Karpas-422 (cell line): ENCODE data around the gene EPG5. TPM values are rescaled to one million over a fixed set of nuclear protein-coding genes. Genes with fewer than 3 reads are reported as not detected.

Experiments
- DNase-seq: peaks from one replicate; pipeline ENCODE4 v3.0.0-alpha.2; 2015
- H2AFZ ChIP-seq: fragments of 200-600 bp; sonication (generic); 2 replicates; pipeline ENCODE4 v1.6.1; 2014; ENCODE audit warnings: antibody characterized with exemption, low read length, mixed read lengths
- H3K27ac ChIP-seq: fragments of 200-600 bp; sonication (generic); 2 replicates; pipeline ENCODE4 v1.5.1; 2014; ENCODE audit warnings: mild to moderate bottlenecking, low read length, moderate library complexity
- H3K27me3 ChIP-seq: fragments of 200-600 bp; sonication (generic); 2 replicates; pipeline ENCODE4 v1.6.1; 2014; ENCODE audit warnings: low read length, mixed read lengths
- H3K36me3 ChIP-seq: fragments of 200-600 bp; sonication (generic); 2 replicates; pipeline ENCODE4 v1.6.1; 2014; ENCODE audit warnings: low read length, mixed read lengths; ENCODE audit not compliant: insufficient read depth
- H3K4me1 ChIP-seq: fragments of 200-600 bp; sonication (generic); 2 replicates; pipeline ENCODE4 v1.6.1; 2014; ENCODE audit warnings: mild to moderate bottlenecking, low read length, mixed read lengths
- H3K4me2 ChIP-seq: fragments of 200-600 bp; sonication (generic); 2 replicates; pipeline ENCODE4 v1.6.1; 2014; ENCODE audit warnings: low read length, low read depth, mild to moderate bottlenecking; ENCODE audit not compliant: poor library complexity, severe bottlenecking
- H3K4me3 ChIP-seq: fragments of 200-600 bp; sonication (generic); 2 replicates; pipeline ENCODE4 v1.5.1; 2014; ENCODE audit warnings: mild to moderate bottlenecking, antibody characterized with exemption, low read length, mixed read lengths
- H3K79me2 ChIP-seq: fragments of 200-600 bp; sonication (generic); 2 replicates; pipeline ENCODE4 v1.6.1; 2014; ENCODE audit warnings: mild to moderate bottlenecking, low read length, mixed read lengths
- H3K9ac ChIP-seq: fragments of 200-600 bp; sonication (generic); 2 replicates; pipeline ENCODE4 v1.6.0; 2014; ENCODE audit warnings: low read length
- H3K9me2 ChIP-seq: fragments of 200-600 bp; sonication (generic), shearing (Covaris generic); replicated peaks from 2 replicates; pipeline ENCODE4 v1.6.0; 2014; ENCODE audit warnings: mild to moderate bottlenecking, low read length, moderate library complexity; ENCODE audit not compliant: insufficient read depth
- H3K9me3 ChIP-seq: fragments of 300-700, 200-600 bp; sonication (generic); 2 replicates; pipeline ENCODE4 v1.6.1; 2014; ENCODE audit warnings: low read length, mixed read lengths
- H4K20me1 ChIP-seq: fragments of 200-600 bp; sonication (generic); 2 replicates; pipeline ENCODE4 v1.6.1; 2014; ENCODE audit warnings: mild to moderate bottlenecking, antibody characterized with exemption, low read length, low read depth; ENCODE audit not compliant: insufficient read depth
- total RNA-seq: library from RNA; depleted of rRNA; stranded (reverse); fragments of >200 nt; shearing (Covaris generic); gene quantifications from 2 replicates; pipeline ENCODE4 v1.2.3, GENCODE V29; 2014; ENCODE audit warnings: low replicate concordance; rRNA removed

The EPG5 gene, protein sequence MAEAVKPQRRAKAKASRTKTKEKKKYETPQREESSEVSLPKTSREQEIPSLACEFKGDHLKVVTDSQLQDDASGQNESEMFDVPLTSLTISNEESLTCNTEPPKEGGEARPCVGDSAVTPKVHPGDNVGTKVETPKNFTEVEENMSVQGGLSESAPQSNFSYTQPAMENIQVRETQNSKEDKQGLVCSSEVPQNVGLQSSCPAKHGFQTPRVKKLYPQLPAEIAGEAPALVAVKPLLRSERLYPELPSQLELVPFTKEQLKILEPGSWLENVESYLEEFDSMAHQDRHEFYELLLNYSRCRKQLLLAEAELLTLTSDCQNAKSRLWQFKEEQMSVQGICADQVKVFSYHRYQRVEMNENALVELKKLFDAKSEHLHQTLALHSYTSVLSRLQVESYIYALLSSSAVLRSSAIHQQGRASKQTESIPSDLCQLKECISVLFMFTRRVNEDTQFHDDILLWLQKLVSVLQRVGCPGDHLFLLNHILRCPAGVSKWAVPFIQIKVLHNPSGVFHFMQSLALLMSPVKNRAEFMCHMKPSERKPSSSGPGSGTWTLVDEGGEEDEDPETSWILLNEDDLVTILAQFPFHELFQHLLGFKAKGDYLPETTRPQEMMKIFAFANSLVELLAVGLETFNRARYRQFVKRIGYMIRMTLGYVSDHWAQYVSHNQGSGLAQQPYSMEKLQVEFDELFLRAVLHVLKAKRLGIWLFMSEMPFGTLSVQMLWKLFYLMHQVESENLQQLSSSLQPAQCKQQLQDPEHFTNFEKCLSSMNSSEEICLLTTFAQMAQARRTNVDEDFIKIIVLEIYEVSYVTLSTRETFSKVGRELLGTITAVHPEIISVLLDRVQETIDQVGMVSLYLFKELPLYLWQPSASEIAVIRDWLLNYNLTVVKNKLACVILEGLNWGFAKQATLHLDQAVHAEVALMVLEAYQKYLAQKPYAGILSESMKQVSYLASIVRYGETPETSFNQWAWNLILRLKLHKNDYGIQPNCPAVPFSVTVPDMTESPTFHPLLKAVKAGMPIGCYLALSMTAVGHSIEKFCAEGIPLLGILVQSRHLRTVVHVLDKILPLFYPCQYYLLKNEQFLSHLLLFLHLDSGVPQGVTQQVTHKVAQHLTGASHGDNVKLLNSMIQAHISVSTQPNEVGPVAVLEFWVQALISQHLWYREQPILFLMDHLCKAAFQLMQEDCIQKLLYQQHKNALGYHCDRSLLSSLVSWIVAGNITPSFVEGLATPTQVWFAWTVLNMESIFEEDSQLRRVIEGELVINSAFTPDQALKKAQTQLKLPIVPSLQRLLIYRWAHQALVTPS (N-terminal part only)
- 31.6 and 33.2 TPM in 2 replicates for total RNA-seq

DNA sequence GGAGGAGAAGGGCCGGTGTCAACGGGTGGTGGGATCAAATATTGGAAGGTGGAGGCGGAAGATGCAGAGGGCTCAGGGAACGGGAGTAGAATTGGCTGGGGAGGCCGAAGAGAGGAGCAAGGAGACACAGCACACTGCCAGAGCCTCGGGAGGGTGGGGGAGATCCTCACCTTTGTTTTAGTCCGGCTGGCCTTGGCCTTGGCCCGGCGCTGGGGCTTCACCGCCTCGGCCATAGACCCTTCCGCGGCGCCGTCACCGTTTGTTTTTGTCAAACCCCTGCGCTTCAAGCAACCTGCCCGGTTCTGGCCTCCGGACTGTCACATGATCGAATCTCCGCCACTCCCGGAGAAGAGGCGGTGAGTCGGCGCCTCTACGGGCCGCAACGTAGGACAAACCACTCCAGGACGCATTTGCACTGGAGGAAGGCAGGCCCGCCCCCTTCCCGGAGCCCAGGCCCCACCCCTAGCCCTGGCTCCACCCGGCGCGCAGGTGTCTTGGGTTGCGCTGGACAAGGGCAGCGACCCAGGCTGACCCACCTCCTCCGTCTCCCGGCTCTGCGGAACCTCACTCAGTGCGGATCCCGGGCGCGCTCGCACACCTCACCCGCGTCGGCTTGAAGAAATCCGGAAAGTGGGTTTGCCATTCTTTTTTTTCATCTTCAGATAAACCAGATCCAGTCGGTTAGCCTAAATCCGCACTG, at the start of gene EPG5:
Gene EPG5, minus strand, starts transcription at position 323 of the 700 bp plus-strand sequence. Its CDS starts 90 bp downstream, at position 233.
- H3K4me2 ChIP-seq = peak within 1 kb of the TSS; percentile 93
- peak within 1 kb of the TSS; percentile 99 for H2AFZ ChIP-seq
- DNase-seq = peak; percentile 97
- H3K4me1 ChIP-seq = peaks cover 12% of the 10 kb centered on the region
- no peaks in the 10 kb centered on the region for H3K9me2 ChIP-seq
- H3K79me2 ChIP-seq = peaks cover 45% of the 10 kb centered on the region
- no peaks in the 10 kb centered on the region for H3K27me3 ChIP-seq
- peaks cover 5% of the 10 kb centered on the region; the same call in 1 of the 2 replicates for H3K36me3 ChIP-seq
- H3K27ac ChIP-seq = peak within 1 kb of the TSS; percentile 42; the same call in 1 of the 2 replicates
- peak within 1 kb of the TSS; percentile 100 for H3K4me3 ChIP-seq
- H4K20me1 ChIP-seq = no peaks in the 10 kb centered on the region
- H3K9ac ChIP-seq = peak within 1 kb of the TSS; percentile 91
- H3K9me3 ChIP-seq = no peaks in the 10 kb centered on the region; the same call in 1 of the 2 replicates

GRCh38 chr18:46013484-46014189, 46.5 kb upstream of the EPG5 start:
- Histone ChIP-seq H3K9me3 (no peaks in the 10 kb centered on the region), H3K4me3 (no peak overlapping the region), H3K4me1 (peaks cover 19% of the 10 kb centered on the region), H3K79me2 (no peaks in the 10 kb centered on the region), H3K36me3 (no peaks in the 10 kb centered on the region), H3K27me3 (no peaks in the 10 kb centered on the region), H4K20me1 (no peaks in the 10 kb centered on the region), H3K9ac (no peak overlapping the region), H3K4me2 (no peak overlapping the region), H3K27ac (no peak overlapping the region), H3K9me2 (no peaks in the 10 kb centered on the region), H2AFZ (no peak overlapping the region)
- DNase-seq = peak; percentile 77

DNA sequence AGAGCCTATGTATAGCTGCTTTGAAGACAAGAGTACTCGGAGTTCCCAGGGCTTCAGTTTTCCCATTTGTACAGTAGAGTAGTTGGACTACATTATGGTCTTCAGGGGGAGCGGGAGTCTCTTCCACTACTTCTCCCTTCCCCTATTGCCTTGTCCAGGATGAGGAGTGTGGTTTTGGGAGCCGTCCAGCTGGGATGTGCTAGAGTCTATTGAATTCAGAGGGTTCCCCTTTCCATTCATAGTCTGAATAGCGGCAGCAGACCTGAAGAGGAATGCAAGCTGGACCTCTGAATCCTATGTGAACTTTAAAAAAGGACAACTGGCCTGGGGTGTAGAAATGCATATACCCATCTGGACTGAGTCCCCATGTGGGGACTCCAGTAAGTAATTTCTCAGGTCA, 43.5 kb upstream of the EPG5 start:
- Histone ChIP-seq H3K9me3 (no peaks in the 10 kb centered on the region), H3K4me3 (no peak overlapping the region), H3K4me2 (no peak overlapping the region), H2AFZ (no peak overlapping the region), H3K36me3 (no peaks in the 10 kb centered on the region), H3K4me1 (peaks cover 19% of the 10 kb centered on the region), H3K79me2 (no peaks in the 10 kb centered on the region), H3K9ac (no peak overlapping the region), H3K27ac (no peak overlapping the region), H3K9me2 (no peaks in the 10 kb centered on the region), H4K20me1 (no peaks in the 10 kb centered on the region), H3K27me3 (no peaks in the 10 kb centered on the region)
- no peak for DNase-seq

DNA sequence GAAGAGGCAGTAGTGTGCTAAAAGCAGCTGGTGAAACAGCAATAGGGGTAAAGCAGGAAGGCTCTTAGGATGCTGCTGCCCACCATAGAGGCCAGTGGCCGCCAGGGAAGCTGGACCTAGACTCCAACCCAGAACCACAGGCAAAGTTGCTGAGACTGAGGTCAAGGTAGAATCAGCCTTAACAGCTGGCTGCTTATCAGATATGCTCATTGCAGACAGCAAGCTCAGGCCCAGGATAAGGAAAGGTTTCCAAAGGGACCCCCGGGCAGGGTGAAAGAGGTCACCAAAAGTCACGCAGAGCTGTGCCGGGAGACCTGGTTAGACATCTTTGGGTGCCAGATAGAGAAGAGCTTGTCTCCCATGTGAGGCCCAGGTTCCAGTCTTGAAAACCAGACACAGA, 42.9 kb upstream of the EPG5 start:
- H3K27ac ChIP-seq = no peak overlapping the region
- no peak overlapping the region for H2AFZ ChIP-seq

GRCh38 chr18:46009125-46009840, 42.2 kb upstream of the EPG5 start:
- Histone ChIP-seq H3K27ac (no peak overlapping the region), H4K20me1 (no peaks in the 10 kb centered on the region), H3K4me1 (peaks cover 19% of the 10 kb centered on the region), H3K36me3 (no peaks in the 10 kb centered on the region), H3K79me2 (no peaks in the 10 kb centered on the region), H3K9me2 (no peaks in the 10 kb centered on the region), H3K4me3 (no peak overlapping the region), H3K9ac (no peak overlapping the region), H2AFZ (no peak overlapping the region; the same call in 1 of the 2 replicates), H3K9me3 (no peaks in the 10 kb centered on the region), H3K27me3 (no peaks in the 10 kb centered on the region), H3K4me2 (no peak overlapping the region)
- peak; percentile 47 for DNase-seq

More for the DNA sequence above, 42.9 kb upstream of the EPG5 start:
- no peak overlapping the region for H3K4me2 ChIP-seq
- no peaks in the 10 kb centered on the region for H3K36me3 ChIP-seq
- DNase-seq = no peak
- H3K4me3 ChIP-seq = no peak overlapping the region
- H3K4me1 ChIP-seq = peaks cover 19% of the 10 kb centered on the region
- H3K79me2 ChIP-seq = no peaks in the 10 kb centered on the region
- no peak overlapping the region for H3K9ac ChIP-seq
- H3K9me2 ChIP-seq = no peaks in the 10 kb centered on the region
- H4K20me1 ChIP-seq = no peaks in the 10 kb centered on the region
- no peaks in the 10 kb centered on the region for H3K27me3 ChIP-seq
- no peaks in the 10 kb centered on the region for H3K9me3 ChIP-seq

GRCh38 chr18:46008531-46008930, 41.4 kb upstream of the EPG5 start:
- no peak overlapping the region for H3K4me2 ChIP-seq

More at GRCh38 chr18:46008531-46008930, 41.4 kb upstream of the EPG5 start:
- no peaks in the 10 kb centered on the region for H3K36me3 ChIP-seq
- H3K9me3 ChIP-seq = no peaks in the 10 kb centered on the region
- H3K27me3 ChIP-seq = no peaks in the 10 kb centered on the region
- H2AFZ ChIP-seq = no peak overlapping the region
- peaks cover 16% of the 10 kb centered on the region for H3K4me1 ChIP-seq
- DNase-seq = no peak
- no peaks in the 10 kb centered on the region for H3K79me2 ChIP-seq
- no peaks in the 10 kb centered on the region for H3K9me2 ChIP-seq
- no peak overlapping the region for H3K4me3 ChIP-seq
- H3K27ac ChIP-seq = no peak overlapping the region
- H3K9ac ChIP-seq = no peak overlapping the region
- H4K20me1 ChIP-seq = no peaks in the 10 kb centered on the region
